HEK293 (cell line): ENCODE results near the gene SERPINI1.

Experiments
- CTCF ChIA-PET: fragments of 350-600 bp; formaldehyde crosslinking; extraction: SDS; loops from one replicate; lab custom pipeline; 2021; ENCODE audit warnings: antibody characterized with exemption; lab: Yijun Ruan, JAX
- POLR2A ChIA-PET: fragments of 300-600 bp; formaldehyde crosslinking; extraction: SDS; loops from one replicate; lab custom pipeline; 2020; ENCODE audit warnings: antibody characterized with exemption, inconsistent platforms; lab: Yijun Ruan, JAX
- H3K27ac ChIP-seq: fragments of 200-500 bp; sonication (Bioruptor generic); 2 replicates; pipeline ENCODE4 v1.5.1; 2014; ENCODE audit warnings: low read depth, low read length, control low read depth, inconsistent platforms; ENCODE audit errors: extremely low read depth
- H3K36me3 ChIP-seq, 2 experiments: fragments of 200-500 bp in 1 of 2; sonication (Bioruptor generic) in 1 of 2; 1 replicate in 1 of 2; 2 replicates in 1 of 2; pipeline ENCODE4 v1.5.1; 2014 to 2017; ENCODE audit warnings: inconsistent platforms in 2 of 2, low read length in 2 of 2; ENCODE audit not compliant: control insufficient read depth in 2 of 2, insufficient read depth in 1 of 2
- H3K4me1 ChIP-seq: fragments of 200-500 bp; sonication (Bioruptor generic); 2 replicates; pipeline ENCODE4 v1.5.1; 2014; ENCODE audit warnings: mild to moderate bottlenecking, low read length, inconsistent platforms; ENCODE audit not compliant: control insufficient read depth, insufficient read depth
- H3K4me3 ChIP-seq: 2 replicates; pipeline ENCODE4 v1.5.1; 2011; ENCODE audit warnings: low read depth, mild to moderate bottlenecking, control low read depth, low read length, moderate library complexity
- H3K9me3 ChIP-seq: fragments of 200-500 bp; sonication (Bioruptor generic); 2 replicates; pipeline ENCODE4 v1.5.1; 2014; ENCODE audit warnings: low read depth, low read length, inconsistent platforms; ENCODE audit not compliant: control insufficient read depth, insufficient read depth
- BCL6B ChIP-seq: fragments of 450-650 bp; formaldehyde crosslinking; IDR thresholded peaks from 2 replicates; pipeline ENCODE4 v1.5.1; 2017; ENCODE audit warnings: missing biosample characterization, missing genetic modification characterization
- CTCF ChIP-seq: fragments of 450-650 bp; formaldehyde crosslinking; IDR thresholded peaks from 2 replicates; pipeline ENCODE4 v1.5.1; 2016; ENCODE audit warnings: missing biosample characterization, missing genetic modification characterization
- GLI4 ChIP-seq: fragments of 450-650 bp; formaldehyde crosslinking; IDR thresholded peaks from 2 replicates; pipeline ENCODE4 v1.5.1; 2016; ENCODE audit warnings: missing biosample characterization, missing genetic modification characterization
- HOXD13 ChIP-seq: sonication (generic); formaldehyde crosslinking; IDR thresholded peaks from 2 replicates; pipeline ENCODE4 v1.8.0; 2022; ENCODE audit warnings: missing genetic modification reagents, borderline replicate concordance
- KLF16 ChIP-seq: fragments of 450-650 bp; formaldehyde crosslinking; IDR thresholded peaks from 2 replicates; pipeline ENCODE4 v1.5.1; 2017; ENCODE audit warnings: missing biosample characterization, missing genetic modification characterization
- RBAK ChIP-seq: fragments of 450-650 bp; formaldehyde crosslinking; IDR thresholded peaks from 2 replicates; pipeline ENCODE4 v1.5.1; 2016; ENCODE audit warnings: missing biosample characterization, missing genetic modification characterization
- REPIN1 ChIP-seq: fragments of 450-650 bp; formaldehyde crosslinking; IDR thresholded peaks from 2 replicates; pipeline ENCODE4 v1.5.1; 2017; ENCODE audit warnings: missing biosample characterization, missing genetic modification characterization, low read depth
- SETDB1 ChIP-seq: IDR thresholded peaks from one replicate; pipeline ENCODE4 v1.6.1; 2017; ENCODE audit warnings: mild to moderate bottlenecking, low read length, moderate library complexity, mixed read lengths; ENCODE audit not compliant: insufficient read length
- ZBTB11 ChIP-seq: fragments of 450-650 bp; formaldehyde crosslinking; conservative IDR thresholded peaks from 2 replicates; pipeline ENCODE4 v1.5.1; 2016; ENCODE audit warnings: low read depth, missing biosample characterization, missing genetic modification characterization
- ZBTB21 ChIP-seq: fragments of 450-650 bp; formaldehyde crosslinking; IDR thresholded peaks from 2 replicates; pipeline ENCODE4 v1.5.1; 2017; ENCODE audit warnings: missing biosample characterization, missing genetic modification characterization
- ZBTB44 ChIP-seq: fragments of 450-650 bp; IDR thresholded peaks from 2 replicates; pipeline ENCODE4 v1.5.1; 2018; ENCODE audit warnings: missing biosample characterization, mild to moderate bottlenecking, missing genetic modification characterization
- ZBTB8A ChIP-seq: fragments of 450-650 bp; formaldehyde crosslinking; IDR thresholded peaks from 2 replicates; pipeline ENCODE4 v1.5.1; 2016; ENCODE audit warnings: missing biosample characterization, missing genetic modification characterization
- ZEB2 ChIP-seq: fragments of 450-650 bp; formaldehyde crosslinking; IDR thresholded peaks from 2 replicates; pipeline ENCODE4 v1.5.1; 2016; ENCODE audit warnings: missing biosample characterization, missing genetic modification characterization
- ZFP41 ChIP-seq: fragments of 450-650 bp; formaldehyde crosslinking; IDR thresholded peaks from 2 replicates; pipeline ENCODE4 v1.5.1; 2016; ENCODE audit warnings: missing biosample characterization, missing genetic modification characterization, borderline replicate concordance
- ZNF157 ChIP-seq: fragments of 450-650 bp; formaldehyde crosslinking; IDR thresholded peaks from 2 replicates; pipeline ENCODE4 v1.5.1; 2016; ENCODE audit warnings: missing biosample characterization, missing genetic modification characterization
- ZNF221 ChIP-seq: fragments of 450-650 bp; formaldehyde crosslinking; IDR thresholded peaks from 2 replicates; pipeline ENCODE4 v1.5.1; 2017; ENCODE audit warnings: missing biosample characterization, missing genetic modification characterization, borderline replicate concordance
- ZNF248 ChIP-seq: fragments of 450-650 bp; formaldehyde crosslinking; IDR thresholded peaks from 2 replicates; pipeline ENCODE4 v1.5.1; 2017; ENCODE audit warnings: missing biosample characterization, missing genetic modification characterization
- ZNF266 ChIP-seq: fragments of 450-650 bp; formaldehyde crosslinking; IDR thresholded peaks from 2 replicates; pipeline ENCODE4 v1.5.1; 2016; ENCODE audit warnings: missing biosample characterization, missing genetic modification characterization, low read depth
- ZNF302 ChIP-seq: fragments of 450-650 bp; formaldehyde crosslinking; IDR thresholded peaks from 2 replicates; pipeline ENCODE4 v1.5.1; 2016; ENCODE audit warnings: missing biosample characterization, missing genetic modification characterization, low read depth
- ZNF311 ChIP-seq: fragments of 450-650 bp; formaldehyde crosslinking; IDR thresholded peaks from 2 replicates; pipeline ENCODE4 v1.5.1; 2017; ENCODE audit warnings: missing biosample characterization, missing genetic modification characterization, borderline replicate concordance
- ZNF37A ChIP-seq: fragments of 450-650 bp; IDR thresholded peaks from 2 replicates; pipeline ENCODE4 v1.5.1; 2018; ENCODE audit warnings: missing biosample characterization, missing genetic modification characterization
- ZNF416 ChIP-seq: fragments of 450-650 bp; formaldehyde crosslinking; IDR thresholded peaks from 2 replicates; pipeline ENCODE4 v1.5.1; 2016; ENCODE audit warnings: missing biosample characterization, missing genetic modification characterization
- ZNF488 ChIP-seq: fragments of 450-650 bp; formaldehyde crosslinking; IDR thresholded peaks from 2 replicates; pipeline ENCODE4 v1.5.1; 2016; ENCODE audit warnings: missing biosample characterization, missing genetic modification characterization
- ZNF510 ChIP-seq: fragments of 450-650 bp; formaldehyde crosslinking; IDR thresholded peaks from 2 replicates; pipeline ENCODE4 v1.5.1; 2018; ENCODE audit warnings: mild to moderate bottlenecking, missing genetic modification characterization, missing biosample characterization; ENCODE audit not compliant: insufficient replicate concordance
- ZNF561 ChIP-seq: fragments of 450-650 bp; IDR thresholded peaks from 2 replicates; pipeline ENCODE4 v1.5.1; 2018; ENCODE audit warnings: missing biosample characterization, missing genetic modification characterization, borderline replicate concordance
- ZNF843 ChIP-seq: fragments of 450-650 bp; formaldehyde crosslinking; IDR thresholded peaks from 2 replicates; pipeline ENCODE4 v1.5.1; 2016; ENCODE audit warnings: missing biosample characterization, missing genetic modification characterization

The SERPINI1 gene

GRCh38 chr3:167835953-167836352, 100.4 kb downstream of the SERPINI1 start:
- TF ChIP-seq ZNF37A (tag by site-specific recombination): no peak
- no peak for TF ChIP-seq CTCF (tag by site-specific recombination)
- no peak for TF ChIP-seq ZNF248 (tag by site-specific recombination)
- TF ChIP-seq ZFP41 (tag by site-specific recombination): no peak
- TF ChIP-seq ZNF266 (tag by site-specific recombination): no peak
- TF ChIP-seq ZNF157 (tag by site-specific recombination): no peak
- no peak for TF ChIP-seq ZNF561 (tag by site-specific recombination)
- TF ChIP-seq ZNF311: no peak
- TF ChIP-seq REPIN1 (tag by site-specific recombination): no peak
- TF ChIP-seq GLI4 (tag by site-specific recombination): no peak
- no peak for TF ChIP-seq BCL6B
- no peak for TF ChIP-seq ZNF488 (tag by site-specific recombination)
- no peak for TF ChIP-seq ZNF221 (tag by site-specific recombination)
- no peak for TF ChIP-seq ZBTB21 (tag by site-specific recombination)
- no peak for TF ChIP-seq ZNF302 (tag by site-specific recombination)
- no peak for TF ChIP-seq KLF16
- no peak for TF ChIP-seq ZNF510 (tag by site-specific recombination)
- no peak for TF ChIP-seq ZNF416
- no peak for TF ChIP-seq ZEB2
- ChIA-PET POLR2A (no interaction called here), CTCF (interaction anchor here (0.9 to 1.8 kb wide), 2 partner anchors 205 to 331 kb away, joined by 3 to 9 read pairs; no protein-coding TSS in a partner anchor)

GRCh38 chr3:167837466-167837865, 101.9 kb downstream of the SERPINI1 start:
- CTCF ChIA-PET: interaction anchor here (1.8 kb wide), 1 partner anchor 203 kb away, joined by 9 read pairs; no protein-coding TSS in a partner anchor
- H3K4me1 ChIP-seq: no peaks in the 10 kb centered on the region
- H3K4me3 ChIP-seq: no peak overlapping the region
- POLR2A ChIA-PET: no interaction called here
- no peak overlapping the region for H3K27ac ChIP-seq
- H3K9me3 ChIP-seq: no peaks in the 10 kb centered on the region
- H3K36me3 ChIP-seq: no peaks in the 10 kb centered on the region
- TF ChIP-seq HOXD13 (CRISPR knock-in tag): no peak
- no peak for TF ChIP-seq SETDB1
- TF ChIP-seq ZNF266 (tag by site-specific recombination): no peak
- no peak for TF ChIP-seq ZBTB8A
- TF ChIP-seq ZBTB44 (tag by site-specific recombination): no peak
- TF ChIP-seq RBAK: no peak
- TF ChIP-seq ZNF843 (tag by site-specific recombination): no peak
- no peak for TF ChIP-seq ZBTB11 (tag by site-specific recombination)

More at GRCh38 chr3:167835953-167836352, 100.4 kb downstream of the SERPINI1 start:
- Histone ChIP-seq H3K4me1 (no peaks in the 10 kb centered on the region), H3K36me3 (no peaks in the 10 kb centered on the region), H3K4me3 (no peak overlapping the region), H3K27ac (no peak overlapping the region), H3K9me3 (no peaks in the 10 kb centered on the region)
